HCT116 (cell line): ENCODE data around the gene RAN. TPM values are rescaled to one million over a fixed set of nuclear protein-coding genes. Genes with fewer than 3 reads are reported as not detected.

Source experiments
- ATAC-seq: fragments of 200-7000 bp; cut with Tn5 transposase; 2 replicates; pipeline ENCODE4 v1.9.1; 2020; ENCODE audit warnings: mild to moderate bottlenecking, moderate library complexity
- BruUV-seq: library from RNA; stranded (reverse); fragments of 400-500 nt; replicated peaks from 2 replicates; lab custom pipeline; 2021; lab: Mats Ljungman, UMichigan
- CTCF ChIA-PET: fragments of 300-600 bp; sonication (Branson Sonifier 250); formaldehyde crosslinking; loops from one replicate; lab custom pipeline; 2021; ENCODE audit warnings: antibody characterized with exemption; lab: Charles Lee
- POLR2A ChIA-PET: fragments of 300-600, 350-600 bp; sonication (Branson Sonifier 250); formaldehyde crosslinking; loops from one replicate; lab custom pipeline; 2021; ENCODE audit warnings: antibody characterized with exemption; lab: Charles Lee
- RAD21 ChIA-PET, 2 experiments: fragments of 300-600 bp; sonication (Branson Sonifier 250); formaldehyde crosslinking; loops; one replicate each; lab custom pipeline; 2023; ENCODE audit warnings: low total read pairs in 2 of 2; ENCODE audit not compliant: uncharacterized antibody in 2 of 2, unreplicated experiment in 2 of 2, low non-redundant PET in 1 of 2; lab: Charles Lee
- DNase-seq: peaks from one replicate; pipeline ENCODE4 v3.0.0-alpha.2; 2010; ENCODE audit warnings: low read depth, low spot score
- H2AFZ ChIP-seq: fragments of 200-600 bp; shearing (Covaris generic), sonication (generic); 2 replicates; pipeline ENCODE4 v1.6.1; 2017; ENCODE audit warnings: low read depth, mixed run types, mixed read lengths, antibody characterized with exemption, low read length; ENCODE audit not compliant: poor library complexity, severe bottlenecking
- H3K27ac ChIP-seq: 2 replicates; pipeline ENCODE4 v1.5.1; 2012; ENCODE audit warnings: low read depth, low read length
- H3K27me3 ChIP-seq: fragments of 200-600 bp; sonication (generic); 2 replicates; pipeline ENCODE4 v1.6.1; 2016; ENCODE audit warnings: mixed run types, low read length, mixed read lengths; ENCODE audit not compliant: insufficient read depth
- H3K36me3 ChIP-seq, 2 experiments: fragments of 200-500 bp in 1 of 2; fragments of 200-600 bp in 1 of 2; sonication (Bioruptor generic) in 1 of 2; sonication (generic) in 1 of 2; 2 replicates each; pipeline versions ENCODE4 v1.5.1 to v1.6.1; 2014 to 2016; ENCODE audit warnings: low read length in 2 of 2, inconsistent platforms in 1 of 2, mixed read lengths in 1 of 2, mixed run types in 1 of 2; ENCODE audit not compliant: insufficient read depth in 2 of 2, control insufficient read depth in 1 of 2
- H3K4me1 ChIP-seq, 2 experiments: fragments of 200-600 bp in 1 of 2; sonication (generic) in 1 of 2; 2 replicates each; pipeline versions ENCODE4 v1.5.1 to v1.6.1; 2012 to 2017; ENCODE audit warnings: low read length in 2 of 2, inconsistent platforms in 1 of 2, mild to moderate bottlenecking in 1 of 2, mixed read lengths in 1 of 2, mixed run types in 1 of 2, moderate library complexity in 1 of 2; ENCODE audit not compliant: insufficient read depth in 2 of 2, control insufficient read depth in 1 of 2
- H3K4me2 ChIP-seq: fragments of 200-600 bp; sonication (generic); 2 replicates; pipeline ENCODE4 v1.6.1; 2017; ENCODE audit warnings: mixed run types, low read length, mixed read lengths
- H3K4me3 ChIP-seq, 2 experiments: fragments of 200-600 bp in 1 of 2; sonication (generic) in 1 of 2; replicated peaks in 1 of 2; 2 replicates each; pipeline ENCODE4 v1.5.1; 2011 to 2016; ENCODE audit warnings: low read length in 2 of 2, control low read depth in 1 of 2, low read depth in 1 of 2, mild to moderate bottlenecking in 1 of 2, mixed read lengths in 1 of 2, mixed run types in 1 of 2
- H3K79me2 ChIP-seq: fragments of 200-600 bp; sonication (generic); 2 replicates; pipeline ENCODE4 v1.6.1; 2017; ENCODE audit warnings: mild to moderate bottlenecking, mixed run types, low read length, moderate library complexity, mixed read lengths; ENCODE audit not compliant: insufficient read depth
- H3K9ac ChIP-seq: fragments of 200-600 bp; sonication (generic); 2 replicates; pipeline ENCODE4 v1.6.1; 2016; ENCODE audit warnings: low read length, mixed read lengths
- H3K9me2 ChIP-seq: fragments of 200-600 bp; sonication (generic), shearing (Covaris generic); 2 replicates; pipeline ENCODE4 v1.6.1; 2017; ENCODE audit warnings: mixed run types, mild to moderate bottlenecking, moderate library complexity; ENCODE audit not compliant: insufficient read depth
- H3K9me3 ChIP-seq, 2 experiments: fragments of 200-500 bp in 1 of 2; fragments of 200-600 bp in 1 of 2; sonication (Bioruptor generic) in 1 of 2; sonication (generic) in 1 of 2; 2 replicates each; pipeline ENCODE4 v1.6.1; 2014 to 2017; ENCODE audit warnings: low read length in 2 of 2, mixed read lengths in 2 of 2, inconsistent platforms in 1 of 2, low read depth in 1 of 2, mild to moderate bottlenecking in 1 of 2, mixed run types in 1 of 2, moderate library complexity in 1 of 2; ENCODE audit not compliant: control insufficient read depth in 1 of 2, insufficient read depth in 1 of 2
- H4K20me1 ChIP-seq: fragments of 200-600 bp; sonication (generic), shearing (Covaris generic); 2 replicates; pipeline ENCODE4 v1.6.1; 2017; ENCODE audit warnings: mixed run types, mild to moderate bottlenecking, moderate library complexity; ENCODE audit not compliant: insufficient read depth
- EGR1 ChIP-seq: IDR thresholded peaks from 2 replicates; pipeline ENCODE4 v1.6.1; 2012; ENCODE audit warnings: low read depth
- EZH2 ChIP-seq: fragments of 200-600 bp; sonication (generic); IDR thresholded peaks from 2 replicates; pipeline ENCODE4 v1.6.1; 2017; ENCODE audit warnings: antibody characterized with exemption, mixed run types
- POLR2A ChIP-seq: IDR thresholded peaks from 2 replicates; pipeline ENCODE4 v1.7.0; 2011; ENCODE audit warnings: borderline replicate concordance; ENCODE audit not compliant: insufficient read depth, insufficient read length; ENCODE audit errors: extremely low read depth
- RAD21 ChIP-seq: IDR thresholded peaks from 2 replicates; pipeline ENCODE4 v1.6.1; 2012; ENCODE audit warnings: low read depth, mild to moderate bottlenecking
- SRF ChIP-seq: IDR thresholded peaks from 2 replicates; pipeline ENCODE4 v1.6.1; 2012; ENCODE audit warnings: low read depth
- intact Hi-C: fragments of 100-400 bp; cut with micrococcal nuclease; formaldehyde crosslinking; loops from 2 replicates; pipeline ENCODE4 v1.10.0; 2022
- total RNA-seq: library from RNA; stranded (reverse); gene quantifications from one replicate; pipeline ENCODE4 v1.2.1, GENCODE V29; 2021; ENCODE audit not compliant: unreplicated experiment
- TF ChIP-seq, protein P1 (sequence below): IDR thresholded peaks from 2 replicates; pipeline ENCODE4 v1.6.1; 2012; ENCODE audit warnings: low read depth

RAN gene
- total RNA-seq, 1 experiment from 2014 or later = 1,420 TPM

DNA sequence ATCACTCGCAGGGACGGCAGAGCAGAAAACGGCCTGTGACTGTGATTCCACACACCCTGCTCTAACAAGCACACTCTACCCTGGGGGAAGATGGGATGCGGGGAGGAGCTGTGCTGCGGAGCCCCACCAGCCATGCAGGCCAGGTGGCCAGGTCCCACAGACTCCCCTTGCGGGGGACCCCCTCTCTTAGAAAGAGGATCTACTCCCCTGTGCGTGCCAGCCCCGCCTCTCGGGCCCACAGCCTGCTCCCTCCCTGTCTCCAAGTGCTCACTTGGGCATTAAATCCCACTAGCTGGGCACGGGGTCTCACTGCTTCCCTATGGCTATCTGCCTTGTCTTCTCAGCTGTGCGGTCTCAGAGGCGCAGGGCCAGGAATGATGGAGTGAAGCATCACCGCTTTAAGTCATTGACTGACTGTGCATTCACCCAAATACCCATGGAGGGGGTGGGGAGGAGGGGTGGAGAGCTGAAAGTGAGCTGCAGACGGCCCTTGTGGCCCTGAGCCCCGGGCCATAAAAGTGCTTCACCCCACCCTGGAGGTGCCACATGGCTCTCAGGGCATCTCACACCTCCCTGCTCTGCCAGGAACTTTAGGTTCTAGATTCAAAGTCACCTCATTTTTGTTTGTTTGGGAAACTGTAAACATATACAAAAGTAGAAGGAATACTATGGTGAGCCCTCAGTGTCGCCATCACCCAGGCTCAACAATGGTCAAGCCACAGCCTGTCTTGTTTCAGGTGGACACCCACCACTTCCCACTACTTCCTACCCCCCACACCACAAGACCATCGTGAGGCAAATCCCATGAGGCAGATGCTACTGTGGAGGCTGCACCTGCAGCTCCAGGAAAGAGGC lies 42.2 kb upstream of the RAN start (continued):
- TF ChIP-seq, protein P1, sequence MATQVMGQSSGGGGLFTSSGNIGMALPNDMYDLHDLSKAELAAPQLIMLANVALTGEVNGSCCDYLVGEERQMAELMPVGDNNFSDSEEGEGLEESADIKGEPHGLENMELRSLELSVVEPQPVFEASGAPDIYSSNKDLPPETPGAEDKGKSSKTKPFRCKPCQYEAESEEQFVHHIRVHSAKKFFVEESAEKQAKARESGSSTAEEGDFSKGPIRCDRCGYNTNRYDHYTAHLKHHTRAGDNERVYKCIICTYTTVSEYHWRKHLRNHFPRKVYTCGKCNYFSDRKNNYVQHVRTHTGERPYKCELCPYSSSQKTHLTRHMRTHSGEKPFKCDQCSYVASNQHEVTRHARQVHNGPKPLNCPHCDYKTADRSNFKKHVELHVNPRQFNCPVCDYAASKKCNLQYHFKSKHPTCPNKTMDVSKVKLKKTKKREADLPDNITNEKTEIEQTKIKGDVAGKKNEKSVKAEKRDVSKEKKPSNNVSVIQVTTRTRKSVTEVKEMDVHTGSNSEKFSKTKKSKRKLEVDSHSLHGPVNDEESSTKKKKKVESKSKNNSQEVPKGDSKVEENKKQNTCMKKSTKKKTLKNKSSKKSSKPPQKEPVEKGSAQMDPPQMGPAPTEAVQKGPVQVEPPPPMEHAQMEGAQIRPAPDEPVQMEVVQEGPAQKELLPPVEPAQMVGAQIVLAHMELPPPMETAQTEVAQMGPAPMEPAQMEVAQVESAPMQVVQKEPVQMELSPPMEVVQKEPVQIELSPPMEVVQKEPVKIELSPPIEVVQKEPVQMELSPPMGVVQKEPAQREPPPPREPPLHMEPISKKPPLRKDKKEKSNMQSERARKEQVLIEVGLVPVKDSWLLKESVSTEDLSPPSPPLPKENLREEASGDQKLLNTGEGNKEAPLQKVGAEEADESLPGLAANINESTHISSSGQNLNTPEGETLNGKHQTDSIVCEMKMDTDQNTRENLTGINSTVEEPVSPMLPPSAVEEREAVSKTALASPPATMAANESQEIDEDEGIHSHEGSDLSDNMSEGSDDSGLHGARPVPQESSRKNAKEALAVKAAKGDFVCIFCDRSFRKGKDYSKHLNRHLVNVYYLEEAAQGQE = no peak
- TF ChIP-seq SRF (no peak), EGR1 (no peak), POLR2A (no peak)

DNA sequence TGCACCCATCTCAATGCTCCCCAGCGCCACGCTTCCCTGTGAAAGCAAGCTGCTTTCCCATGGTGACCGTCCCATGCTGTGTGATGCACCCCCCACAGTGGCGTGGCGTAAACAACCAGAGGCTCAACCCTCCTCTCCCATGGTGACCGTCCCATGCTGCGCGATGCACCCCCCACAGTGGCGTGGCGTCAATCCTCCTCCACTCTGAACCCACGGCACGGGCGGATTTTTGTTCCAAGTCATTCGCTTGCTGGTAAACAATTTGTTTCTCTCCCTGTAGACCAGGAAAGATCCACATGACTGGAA lies 41.7 kb upstream of the RAN start:
- BruUV-seq = no TSS peak
- no peaks in the 10 kb centered on the region for H4K20me1 ChIP-seq
- no peaks in the 10 kb centered on the region for H3K36me3 ChIP-seq
- POLR2A ChIA-PET = no interaction called here
- H3K9ac ChIP-seq = no peak overlapping the region
- H3K27me3 ChIP-seq = no peaks in the 10 kb centered on the region
- H3K27ac ChIP-seq = no peak overlapping the region
- DNase-seq = no peak
- peaks cover 17% of the 10 kb centered on the region; the same call in 1 of the 2 replicates for H3K79me2 ChIP-seq
- no peaks in the 10 kb centered on the region for H3K9me2 ChIP-seq
- CTCF ChIA-PET = interaction anchor here (1.2 kb wide), 1 partner anchor 12 kb away, joined by 3 read pairs; no protein-coding TSS in a partner anchor
- H3K4me2 ChIP-seq = no peak overlapping the region
- H3K4me1 ChIP-seq = no peaks in the 10 kb centered on the region
- ATAC-seq = no peak
- H3K9me3 ChIP-seq = no peaks in the 10 kb centered on the region
- TF ChIP-seq EZH2 = no peak
- TF ChIP-seq RAD21 = no peak
- H3K4me3 ChIP-seq = no peak overlapping the region
- intact Hi-C loops = no loop called here
- no peak overlapping the region for H2AFZ ChIP-seq
- RAD21 ChIA-PET = no interaction called here
